Measurements from ENCODE around the gene KDELR3.
A peak's percentile ranks its signal among the peaks of the same experiment; 100 is the strongest.

Gene KDELR3

DNA sequence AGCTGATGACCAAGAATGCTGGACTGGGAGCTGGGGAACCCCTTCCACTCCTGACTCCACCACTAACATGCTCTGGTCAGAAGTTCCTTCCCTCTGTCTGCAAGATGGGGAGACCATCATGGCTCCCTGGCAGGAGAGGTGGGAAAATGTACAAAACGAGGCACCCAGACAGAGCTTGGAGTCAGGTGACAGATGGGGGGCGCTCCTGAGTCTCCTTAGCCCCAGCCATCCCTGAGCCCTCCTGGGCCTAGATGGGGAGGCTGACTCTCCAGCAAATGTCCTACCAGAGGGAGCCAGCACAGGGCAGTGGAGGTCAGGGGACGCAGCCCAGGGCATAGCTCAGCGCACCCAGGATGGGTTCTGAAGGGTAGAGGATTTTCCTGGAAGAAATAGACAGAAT is 32.9 kb upstream of the KDELR3 start:
- TF ChIP-seq POLR2A (IDR thresholded peaks at IDR 0.05; ENCODE audit: extremely low read depth, insufficient read length) (no peak), MYC (IDR thresholded peaks at IDR 0.05; ENCODE audit: low read depth, low read length) (no peak)
- TF ChIP-seq, protein P1, sequence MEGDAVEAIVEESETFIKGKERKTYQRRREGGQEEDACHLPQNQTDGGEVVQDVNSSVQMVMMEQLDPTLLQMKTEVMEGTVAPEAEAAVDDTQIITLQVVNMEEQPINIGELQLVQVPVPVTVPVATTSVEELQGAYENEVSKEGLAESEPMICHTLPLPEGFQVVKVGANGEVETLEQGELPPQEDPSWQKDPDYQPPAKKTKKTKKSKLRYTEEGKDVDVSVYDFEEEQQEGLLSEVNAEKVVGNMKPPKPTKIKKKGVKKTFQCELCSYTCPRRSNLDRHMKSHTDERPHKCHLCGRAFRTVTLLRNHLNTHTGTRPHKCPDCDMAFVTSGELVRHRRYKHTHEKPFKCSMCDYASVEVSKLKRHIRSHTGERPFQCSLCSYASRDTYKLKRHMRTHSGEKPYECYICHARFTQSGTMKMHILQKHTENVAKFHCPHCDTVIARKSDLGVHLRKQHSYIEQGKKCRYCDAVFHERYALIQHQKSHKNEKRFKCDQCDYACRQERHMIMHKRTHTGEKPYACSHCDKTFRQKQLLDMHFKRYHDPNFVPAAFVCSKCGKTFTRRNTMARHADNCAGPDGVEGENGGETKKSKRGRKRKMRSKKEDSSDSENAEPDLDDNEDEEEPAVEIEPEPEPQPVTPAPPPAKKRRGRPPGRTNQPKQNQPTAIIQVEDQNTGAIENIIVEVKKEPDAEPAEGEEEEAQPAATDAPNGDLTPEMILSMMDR (IDR thresholded peaks at IDR 0.05; ENCODE audit: low read depth, low read length): peak; percentile 16
- TF ChIP-seq, protein P2, sequence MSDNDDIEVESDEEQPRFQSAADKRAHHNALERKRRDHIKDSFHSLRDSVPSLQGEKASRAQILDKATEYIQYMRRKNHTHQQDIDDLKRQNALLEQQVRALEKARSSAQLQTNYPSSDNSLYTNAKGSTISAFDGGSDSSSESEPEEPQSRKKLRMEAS (IDR thresholded peaks at IDR 0.05; ENCODE audit: low read depth, low read length): no peak
- no peak overlapping the region for H3K4me3 ChIP-seq (ENCODE audit: low read depth, low read length)
- peak; percentile 33 for DNase-seq (ENCODE audit: low read depth)

DNA sequence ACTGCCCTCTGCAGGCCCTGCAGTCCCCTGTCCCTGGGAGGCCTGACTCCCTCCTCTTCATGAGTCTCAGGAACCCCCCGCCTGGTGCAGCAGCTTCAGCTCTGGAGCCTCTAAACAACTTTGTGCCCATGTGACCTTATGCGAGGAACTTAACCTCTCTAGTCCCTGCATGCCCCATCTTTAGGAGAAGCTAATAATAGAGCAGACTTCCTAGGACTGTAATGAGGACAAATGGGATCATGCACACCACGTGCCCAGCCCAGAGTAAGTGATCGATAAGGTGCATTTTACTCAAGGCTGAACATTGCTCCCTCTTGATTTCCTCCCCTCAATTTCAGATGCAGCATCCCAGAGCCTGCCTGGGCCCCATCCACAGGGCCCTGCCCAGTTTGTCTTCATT is 31.9 kb upstream of the KDELR3 start:
- no peak for DNase-seq (ENCODE audit: low read depth)
- H3K4me3 ChIP-seq (ENCODE audit: low read depth, low read length): no peak overlapping the region
- TF ChIP-seq, protein P1 (IDR thresholded peaks at IDR 0.05; ENCODE audit: low read depth, low read length): no peak
- TF ChIP-seq POLR2A (IDR thresholded peaks at IDR 0.05; ENCODE audit: extremely low read depth, insufficient read length) (no peak), MYC (IDR thresholded peaks at IDR 0.05; ENCODE audit: low read depth, low read length) (no peak)
- TF ChIP-seq, protein P2 (IDR thresholded peaks at IDR 0.05; ENCODE audit: low read depth, low read length): no peak

DNA sequence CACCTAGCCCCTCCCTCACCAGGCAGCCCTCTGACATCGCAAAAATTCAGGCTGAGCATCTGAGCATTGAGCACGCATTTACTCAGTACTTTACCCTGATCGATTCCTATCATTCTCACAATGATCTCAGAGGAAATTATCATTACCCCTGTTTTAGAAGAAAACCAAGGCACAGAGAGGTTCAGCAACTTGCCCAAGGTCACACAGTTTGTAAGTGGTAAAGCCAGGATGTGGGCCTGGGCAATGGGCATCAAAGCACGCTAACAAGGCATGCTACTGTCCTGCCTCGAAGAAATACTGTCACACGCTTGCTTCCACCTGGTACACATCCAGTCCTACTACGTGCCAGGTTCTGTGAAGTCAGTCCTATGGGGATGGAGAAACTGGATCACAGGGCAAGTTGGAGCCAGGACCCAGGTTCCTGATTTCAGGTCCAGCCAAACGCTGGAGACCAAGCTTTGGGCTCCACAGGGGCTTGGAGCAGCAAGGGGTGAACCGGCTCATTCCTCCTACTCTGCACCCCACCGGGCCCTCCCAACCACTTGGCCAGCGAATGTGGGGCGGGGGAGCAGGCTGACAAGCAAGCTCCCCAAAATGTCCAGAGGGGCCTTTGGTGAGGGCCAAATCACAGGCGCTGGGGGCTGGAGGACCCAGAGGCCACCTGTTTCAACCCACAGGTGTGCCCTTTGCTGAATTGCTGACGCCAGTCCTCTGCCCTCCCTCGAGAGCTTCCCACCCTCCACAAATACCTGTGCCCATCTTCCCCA is 31.1 kb upstream of the KDELR3 start:
- TF ChIP-seq, protein P2 (IDR thresholded peaks at IDR 0.05; ENCODE audit: low read depth, low read length): no peak
- TF ChIP-seq POLR2A (IDR thresholded peaks at IDR 0.05; ENCODE audit: extremely low read depth, insufficient read length): no peak
- no peak for TF ChIP-seq MYC (IDR thresholded peaks at IDR 0.05; ENCODE audit: low read depth, low read length)
- TF ChIP-seq, protein P1 (IDR thresholded peaks at IDR 0.05; ENCODE audit: low read depth, low read length): no peak
- DNase-seq (ENCODE audit: low read depth): no peak
- no peak overlapping the region for H3K4me3 ChIP-seq (ENCODE audit: low read depth, low read length)

DNA sequence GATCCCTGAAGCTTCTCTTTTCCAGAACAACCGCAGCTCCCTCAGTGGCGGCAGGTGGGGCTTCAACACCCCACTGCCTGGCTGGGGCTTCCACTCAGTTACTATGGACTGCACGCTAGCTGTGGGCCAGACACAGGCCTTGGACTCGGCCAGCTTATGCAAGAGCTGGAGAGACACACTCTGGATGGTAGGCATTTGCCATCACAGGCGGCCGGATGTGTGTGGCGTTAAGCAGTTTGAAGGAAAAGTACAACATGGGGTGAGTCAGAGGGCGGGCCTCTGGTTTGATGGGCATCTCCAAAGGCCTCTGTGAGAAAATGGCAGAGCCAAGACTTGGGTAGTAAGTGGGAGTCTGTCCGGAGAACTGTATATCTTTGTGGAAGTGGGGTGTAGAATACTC is 30.5 kb upstream of the KDELR3 start:
- no peak for DNase-seq (ENCODE audit: low read depth)
- TF ChIP-seq, protein P1 (IDR thresholded peaks at IDR 0.05; ENCODE audit: low read depth, low read length): no peak
- TF ChIP-seq POLR2A (IDR thresholded peaks at IDR 0.05; ENCODE audit: extremely low read depth, insufficient read length): no peak
- no peak for TF ChIP-seq MYC (IDR thresholded peaks at IDR 0.05; ENCODE audit: low read depth, low read length)
- TF ChIP-seq, protein P2 (IDR thresholded peaks at IDR 0.05; ENCODE audit: low read depth, low read length): no peak
- no peak overlapping the region for H3K4me3 ChIP-seq (ENCODE audit: low read depth, low read length)

DNA sequence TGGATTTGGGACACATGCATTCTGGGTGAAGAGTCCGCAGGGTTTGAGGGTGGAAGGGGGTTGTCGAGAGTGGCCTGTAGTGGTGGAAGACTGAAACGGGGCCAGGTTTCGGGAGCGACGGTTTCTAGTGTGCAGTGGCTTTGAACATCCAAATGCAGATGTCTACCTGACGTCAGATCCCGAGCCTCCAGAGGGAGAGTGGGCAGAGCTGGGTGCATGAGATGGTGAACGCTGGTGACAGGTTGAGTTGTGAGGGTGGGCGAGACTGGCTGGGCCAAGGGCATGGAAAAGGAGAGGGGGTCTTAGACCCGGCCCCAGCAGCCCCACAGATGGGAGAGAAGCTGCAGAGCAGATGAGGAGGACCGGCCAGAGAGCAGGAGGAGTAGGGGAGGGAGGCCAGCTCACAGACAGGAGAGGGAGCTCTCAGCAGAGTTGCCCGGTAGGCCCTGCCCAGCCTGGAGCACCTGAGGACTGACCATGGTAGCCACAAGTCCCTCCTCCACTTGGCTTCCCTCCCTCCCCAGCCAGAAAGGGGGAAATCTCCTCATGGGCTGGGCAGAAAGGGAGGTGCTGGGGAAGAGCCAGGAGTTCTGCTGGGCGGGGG is 27.0 kb upstream of the KDELR3 start:
- no peak for DNase-seq (ENCODE audit: low read depth)
- no peak overlapping the region for H3K4me3 ChIP-seq (ENCODE audit: low read depth, low read length)
- no peak for TF ChIP-seq POLR2A (IDR thresholded peaks at IDR 0.05; ENCODE audit: extremely low read depth, insufficient read length)
- TF ChIP-seq, protein P1 (IDR thresholded peaks at IDR 0.05; ENCODE audit: low read depth, low read length): no peak
- TF ChIP-seq, protein P2 (IDR thresholded peaks at IDR 0.05; ENCODE audit: low read depth, low read length): no peak
- TF ChIP-seq MYC (IDR thresholded peaks at IDR 0.05; ENCODE audit: low read depth, low read length): no peak
